CD8-positive, alpha-beta memory T cell (primary cell): ENCODE data around the gene OR52B2. TPM values are rescaled to one million over a fixed set of nuclear protein-coding genes. Genes with fewer than 3 reads are reported as not detected.
"Not testable (repeated sequence)": the region's sequence is repeated elsewhere in the genome, so short reads cannot be mapped to it uniquely, and the experiment has no call there.

Experiments used
- CTCF ChIA-PET: fragments of 350-600 bp; sonication (Branson Sonifier 250); formaldehyde crosslinking; loops from one replicate; lab custom pipeline; 2021; ENCODE audit warnings: antibody characterized with exemption; lab: Charles Lee
- POLR2A ChIA-PET: fragments of 350-600 bp; sonication (Branson Sonifier 250); formaldehyde crosslinking; loops from one replicate; lab custom pipeline; 2021; ENCODE audit warnings: antibody characterized with exemption; lab: Charles Lee
- DNase-seq, 5 donors: peaks; one replicate each; pipeline versions ENCODE4 v3.0.0 to v3.0.0-alpha.2; 2020 to 2022; ENCODE audit warnings: mixed read lengths in 1 of 5
- H3K27ac ChIP-seq: one replicate; pipeline ENCODE4 v1.7.0; 2013; ENCODE audit warnings: low read depth, mild to moderate bottlenecking, low read length, moderate library complexity
- H3K27me3 ChIP-seq: 2 replicates; pipeline ENCODE4 v1.7.0; 2013; ENCODE audit warnings: low read length, mild to moderate bottlenecking; ENCODE audit not compliant: insufficient read depth, poor library complexity, severe bottlenecking
- H3K36me3 ChIP-seq: 2 replicates; pipeline ENCODE4 v1.7.0; 2013; ENCODE audit warnings: mild to moderate bottlenecking, low read length, moderate library complexity; ENCODE audit not compliant: insufficient read depth
- H3K4me1 ChIP-seq: 2 replicates; pipeline ENCODE4 v1.7.0; 2013; ENCODE audit warnings: mild to moderate bottlenecking, low read length, moderate library complexity; ENCODE audit not compliant: insufficient read depth
- H3K4me3 ChIP-seq: 2 replicates; pipeline ENCODE4 v1.7.0; 2013; ENCODE audit warnings: mild to moderate bottlenecking, low read length
- H3K9me3 ChIP-seq: 2 replicates; pipeline ENCODE4 v1.7.0; 2013; ENCODE audit warnings: mild to moderate bottlenecking, low read length
- H3K27ac Mint-ChIP-seq, 8 donors: one replicate each; pipeline ENCODE4 v1.8.0; 2020 to 2021; ENCODE audit warnings: mixed read lengths in 8 of 8, mild to moderate bottlenecking in 6 of 8, inconsistent platforms in 3 of 8, moderate library complexity in 3 of 8
- H3K27me3 Mint-ChIP-seq, 2 donors: one replicate each; pipeline ENCODE4 v1.8.0; 2020 to 2021; ENCODE audit warnings: mixed read lengths in 2 of 2, mild to moderate bottlenecking in 1 of 2, moderate library complexity in 1 of 2
- H3K36me3 Mint-ChIP-seq, 3 donors: one replicate each; pipeline ENCODE4 v1.8.0; 2020 to 2021; ENCODE audit warnings: mixed read lengths in 3 of 3, inconsistent platforms in 1 of 3, mild to moderate bottlenecking in 1 of 3
- H3K4me1 Mint-ChIP-seq, 3 donors: one replicate each; pipeline ENCODE4 v1.8.0; 2020 to 2021; ENCODE audit warnings: mixed read lengths in 3 of 3, inconsistent platforms in 1 of 3, mild to moderate bottlenecking in 1 of 3
- H3K4me3 Mint-ChIP-seq, 7 donors: one replicate each; pipeline ENCODE4 v1.8.0; 2020 to 2021; ENCODE audit warnings: mixed read lengths in 7 of 7, mild to moderate bottlenecking in 6 of 7, moderate library complexity in 4 of 7, inconsistent platforms in 2 of 7
- H3K9me3 Mint-ChIP-seq, 5 donors: one replicate each; pipeline ENCODE4 v1.8.0; 2020 to 2022; ENCODE audit warnings: mixed read lengths in 5 of 5, mild to moderate bottlenecking in 3 of 5, moderate library complexity in 2 of 5, inconsistent platforms in 1 of 5
- polyA plus RNA-seq: library from polyadenylated mRNA; unstranded; fragments of 300-500 nt; fragmentation: Illumina TruSeq; gene quantifications from one replicate; pipeline ENCODE4 v1.2.3, GENCODE V29; 2021
- total RNA-seq, 2 experiments: library from RNA; stranded (reverse); gene quantifications; one replicate each; pipeline ENCODE4 v1.2.3, GENCODE V29; 2021

OR52B2 gene
- total and polyA plus RNA-seq, 3 experiments from 2014 or later = not detected

DNA sequence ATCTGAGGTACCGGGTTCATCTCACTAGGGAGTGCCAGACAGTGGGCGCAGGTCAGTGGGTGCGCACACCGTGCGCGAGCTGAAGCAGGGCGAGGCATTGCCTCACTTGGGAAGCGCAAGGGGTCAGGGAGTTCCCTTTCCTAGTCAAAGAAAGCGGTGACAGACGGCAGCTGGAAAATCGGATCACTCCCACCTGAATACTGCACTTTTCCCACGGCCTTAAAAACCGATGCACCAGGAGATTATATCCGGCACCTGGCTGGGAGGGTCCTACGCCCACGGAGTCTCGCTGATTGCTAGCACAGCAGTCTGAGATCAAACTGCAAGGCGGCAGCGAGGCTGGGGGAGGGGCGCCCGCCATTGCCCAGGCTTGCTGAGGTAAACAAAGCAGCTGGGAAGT is 26.4 kb downstream of the OR52B2 start:
- CTCF ChIA-PET, POLR2A ChIA-PET: not testable (repeated sequence)

DNA sequence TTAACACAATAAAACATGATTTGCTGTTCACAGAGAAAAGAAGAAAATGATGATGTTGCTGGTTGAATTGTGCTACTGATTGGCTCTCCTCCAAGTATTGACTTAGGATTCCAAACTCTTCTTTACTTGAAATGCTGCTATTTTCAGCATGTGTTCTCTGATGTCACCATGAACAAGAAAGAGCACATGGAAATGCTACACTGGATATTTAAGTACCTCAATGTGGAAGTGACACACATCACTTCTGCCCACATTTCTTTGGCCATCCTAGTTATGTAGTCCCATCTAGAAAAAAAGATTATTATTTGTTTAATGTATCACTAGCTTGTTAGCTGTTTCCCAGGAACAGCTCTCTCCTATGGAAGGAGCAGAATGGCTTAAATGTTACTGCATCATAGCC is 27.2 kb downstream of the OR52B2 start:
- peaks cover 0 to 3% (median 0%) of the 10 kb centered on the region in 5 donors for H3K9me3 Mint-ChIP-seq
- peaks cover 0 to 5% (median 1%) of the 10 kb centered on the region in 3 donors for H3K36me3 Mint-ChIP-seq
- no peaks in the 10 kb centered on the region for H3K27me3 ChIP-seq
- POLR2A ChIA-PET = no interaction called here
- H3K9me3 ChIP-seq = no peaks in the 10 kb centered on the region
- DNase-seq = no peak
- no peak overlapping the region for H3K27ac Mint-ChIP-seq
- CTCF ChIA-PET = no interaction called here
- no peak overlapping the region for H3K27ac ChIP-seq
- no peak overlapping the region for H3K4me3 Mint-ChIP-seq
- H3K4me1 ChIP-seq = no peaks in the 10 kb centered on the region
- H3K36me3 ChIP-seq = no peaks in the 10 kb centered on the region
- peaks cover 13 to 30% of the 10 kb centered on the region in 2 donors for H3K27me3 Mint-ChIP-seq
- H3K4me1 Mint-ChIP-seq = no peaks in the 10 kb centered on the region
- H3K4me3 ChIP-seq = no peak overlapping the region

More for the DNA sequence above, 26.4 kb downstream of the OR52B2 start:
- not testable (repeated sequence) for H3K27ac Mint-ChIP-seq, H3K9me3 Mint-ChIP-seq, H3K9me3 ChIP-seq, H3K36me3 ChIP-seq, H3K4me1 ChIP-seq, H3K27me3 ChIP-seq, H3K4me1 Mint-ChIP-seq, DNase-seq, H3K4me3 ChIP-seq, H3K36me3 Mint-ChIP-seq, H3K27ac ChIP-seq, H3K4me3 Mint-ChIP-seq
- peaks cover 13 to 22% of the 10 kb centered on the region in 2 donors for H3K27me3 Mint-ChIP-seq

DNA sequence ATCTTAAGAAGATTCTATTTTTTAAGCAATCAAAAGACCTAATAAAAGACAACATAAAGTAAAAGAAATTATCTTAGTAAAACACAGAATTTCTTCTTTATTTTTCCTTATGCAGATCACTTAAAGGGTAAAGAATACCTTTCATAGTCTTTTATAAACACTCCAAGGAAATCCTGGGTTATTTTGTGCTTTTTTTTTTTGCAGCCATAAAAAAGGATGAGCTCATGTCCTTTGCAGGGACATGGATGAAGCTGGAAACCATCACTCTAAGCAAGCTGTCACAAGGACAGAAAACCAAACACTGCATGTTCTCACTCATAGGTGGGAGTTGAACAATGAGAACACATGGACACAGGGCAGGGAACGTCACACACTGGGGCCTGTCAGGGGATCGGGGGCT is 34.2 kb downstream of the OR52B2 start:
- H3K4me3 ChIP-seq, DNase-seq, H3K4me1 ChIP-seq, POLR2A ChIA-PET, H3K9me3 ChIP-seq, H3K36me3 Mint-ChIP-seq, H3K4me3 Mint-ChIP-seq, CTCF ChIA-PET, H3K9me3 Mint-ChIP-seq, H3K4me1 Mint-ChIP-seq, H3K27ac Mint-ChIP-seq, H3K27ac ChIP-seq, H3K36me3 ChIP-seq, H3K27me3 ChIP-seq: not testable (repeated sequence)
- peaks cover 0 to 25% of the 10 kb centered on the region in 2 donors for H3K27me3 Mint-ChIP-seq

DNA sequence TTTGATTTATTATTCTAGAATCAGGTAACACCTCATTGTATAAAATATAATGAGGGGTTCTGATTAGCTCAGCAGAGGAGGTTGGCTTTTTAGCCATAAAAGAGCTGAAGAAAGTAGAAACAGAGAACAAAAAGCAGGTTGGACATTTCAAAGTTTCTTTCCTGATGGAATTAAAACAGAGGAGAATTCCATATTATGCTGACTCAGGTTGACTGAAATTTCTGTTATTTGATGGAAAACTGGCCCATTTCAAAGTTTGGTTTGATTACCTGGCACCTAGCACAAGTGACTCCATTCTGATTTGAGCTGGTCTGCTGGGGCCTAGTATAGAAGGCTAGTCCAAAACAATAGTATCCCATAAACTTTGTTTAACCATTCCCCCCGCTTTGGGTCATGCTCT is 37.7 kb downstream of the OR52B2 start:
- H3K9me3 Mint-ChIP-seq = peaks cover 0 to 2% (median 0%) of the 10 kb centered on the region in 5 donors
- no peak overlapping the region for H3K27ac Mint-ChIP-seq
- no peaks in the 10 kb centered on the region for H3K36me3 Mint-ChIP-seq
- H3K4me1 ChIP-seq = no peaks in the 10 kb centered on the region
- ChIA-PET POLR2A (no interaction called here), CTCF (no interaction called here)
- H3K27me3 ChIP-seq = no peaks in the 10 kb centered on the region
- H3K9me3 ChIP-seq = no peaks in the 10 kb centered on the region
- no peak overlapping the region for H3K4me3 Mint-ChIP-seq
- no peaks in the 10 kb centered on the region for H3K36me3 ChIP-seq
- H3K27ac ChIP-seq = no peak overlapping the region
- H3K4me3 ChIP-seq = no peak overlapping the region
- peaks cover 0 to 22% of the 10 kb centered on the region in 2 donors for H3K27me3 Mint-ChIP-seq
- DNase-seq = no peak
- no peaks in the 10 kb centered on the region for H3K4me1 Mint-ChIP-seq

DNA sequence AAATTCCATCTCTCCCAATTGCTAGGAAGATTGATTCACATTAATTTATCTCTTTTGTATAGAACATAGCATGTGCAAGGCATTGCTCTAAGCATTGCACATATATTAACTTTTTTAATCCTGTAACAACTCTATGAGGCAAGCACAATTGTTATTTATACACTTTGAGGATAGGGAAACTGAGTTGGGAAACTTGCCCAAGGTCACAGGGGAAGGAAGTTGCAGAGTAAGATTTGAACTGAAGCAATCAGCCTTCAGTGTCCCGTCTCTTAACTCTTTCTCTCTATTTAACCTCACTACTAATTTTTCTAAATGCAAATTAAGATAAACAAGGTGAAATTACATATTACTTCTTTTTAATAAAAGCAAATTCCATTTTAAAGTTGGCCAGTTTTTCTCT is 40.5 kb downstream of the OR52B2 start:
- no peak for DNase-seq
- H3K36me3 ChIP-seq = no peaks in the 10 kb centered on the region
- no peak overlapping the region for H3K4me3 ChIP-seq
- no peaks in the 10 kb centered on the region for H3K4me1 Mint-ChIP-seq
- no peak overlapping the region for H3K27ac ChIP-seq
- H3K27me3 Mint-ChIP-seq = peaks cover 0 to 15% of the 10 kb centered on the region in 2 donors
- H3K9me3 Mint-ChIP-seq = no peaks in the 10 kb centered on the region
- H3K4me3 Mint-ChIP-seq = no peak overlapping the region
- no peaks in the 10 kb centered on the region for H3K27me3 ChIP-seq
- no peaks in the 10 kb centered on the region for H3K4me1 ChIP-seq
- H3K27ac Mint-ChIP-seq = no peak overlapping the region
- POLR2A ChIA-PET = no interaction called here
- CTCF ChIA-PET = no interaction called here
- no peaks in the 10 kb centered on the region for H3K9me3 ChIP-seq
- no peaks in the 10 kb centered on the region for H3K36me3 Mint-ChIP-seq

DNA sequence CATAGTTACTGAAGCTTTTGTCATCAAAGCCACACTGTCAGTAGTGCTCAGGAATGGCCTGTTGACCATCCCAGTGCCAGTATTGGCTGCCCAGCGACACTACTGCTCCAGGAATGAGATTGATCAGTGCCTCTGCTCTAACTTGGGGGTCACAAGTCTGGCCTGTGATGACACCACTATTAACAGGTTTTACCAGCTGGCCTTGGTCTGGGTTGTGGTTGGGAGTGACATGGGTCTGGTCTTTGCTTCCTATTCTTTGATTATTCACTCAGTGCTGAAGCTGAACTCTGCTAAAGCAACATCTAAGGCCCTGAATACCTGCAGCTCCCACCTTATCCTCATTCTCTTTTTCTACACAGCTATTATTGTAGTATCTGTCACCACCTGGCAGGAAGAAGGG is 41.1 kb downstream of the OR52B2 start:
- Histone ChIP-seq H3K36me3 (no peaks in the 10 kb centered on the region), H3K27me3 (no peaks in the 10 kb centered on the region), H3K9me3 (no peaks in the 10 kb centered on the region), H3K4me3 (no peak overlapping the region), H3K27ac (no peak overlapping the region), H3K4me1 (no peaks in the 10 kb centered on the region)
- CTCF ChIA-PET = no interaction called here
- H3K36me3 Mint-ChIP-seq = no peaks in the 10 kb centered on the region
- POLR2A ChIA-PET = no interaction called here
- no peak for DNase-seq
- no peak overlapping the region for H3K4me3 Mint-ChIP-seq
- no peaks in the 10 kb centered on the region for H3K9me3 Mint-ChIP-seq
- H3K27me3 Mint-ChIP-seq = peaks cover 0 to 13% of the 10 kb centered on the region in 2 donors
- no peak overlapping the region for H3K27ac Mint-ChIP-seq
- H3K4me1 Mint-ChIP-seq = no peaks in the 10 kb centered on the region

DNA sequence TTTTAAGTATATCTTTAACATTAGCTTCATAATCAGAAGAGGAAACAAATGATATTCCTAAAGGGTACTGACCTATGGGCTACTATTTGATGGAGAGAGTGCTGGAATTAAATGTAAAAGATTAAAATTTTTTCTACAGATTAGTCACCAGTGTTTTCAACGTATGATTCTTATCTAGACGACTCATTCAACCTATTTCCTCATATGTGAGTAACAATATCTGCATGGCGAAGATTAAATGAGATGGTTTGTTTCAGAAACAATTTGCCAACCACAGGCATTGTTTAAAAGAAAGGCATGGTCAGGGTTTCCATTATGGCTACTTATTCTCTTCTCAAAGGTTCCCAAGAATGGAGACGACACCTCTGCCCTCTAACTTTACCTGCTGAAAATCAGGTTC is 42.2 kb downstream of the OR52B2 start:
- no peak for DNase-seq
- Histone ChIP-seq H3K9me3 (no peaks in the 10 kb centered on the region), H3K27ac (no peak overlapping the region), H3K36me3 (no peaks in the 10 kb centered on the region), H3K4me3 (no peak overlapping the region), H3K4me1 (no peaks in the 10 kb centered on the region), H3K27me3 (no peaks in the 10 kb centered on the region)
- Mint-ChIP-seq H3K4me1 (no peaks in the 10 kb centered on the region), H3K4me3 (no peak overlapping the region), H3K27me3 (peaks cover 4 to 13% of the 10 kb centered on the region in 2 donors), H3K27ac (no peak overlapping the region), H3K9me3 (no peaks in the 10 kb centered on the region), H3K36me3 (no peaks in the 10 kb centered on the region)
- ChIA-PET CTCF (interaction anchor here (0.9 kb wide), 1 partner anchor 11 kb away, joined by 3 read pairs; no protein-coding TSS in a partner anchor), POLR2A (no interaction called here)

DNA sequence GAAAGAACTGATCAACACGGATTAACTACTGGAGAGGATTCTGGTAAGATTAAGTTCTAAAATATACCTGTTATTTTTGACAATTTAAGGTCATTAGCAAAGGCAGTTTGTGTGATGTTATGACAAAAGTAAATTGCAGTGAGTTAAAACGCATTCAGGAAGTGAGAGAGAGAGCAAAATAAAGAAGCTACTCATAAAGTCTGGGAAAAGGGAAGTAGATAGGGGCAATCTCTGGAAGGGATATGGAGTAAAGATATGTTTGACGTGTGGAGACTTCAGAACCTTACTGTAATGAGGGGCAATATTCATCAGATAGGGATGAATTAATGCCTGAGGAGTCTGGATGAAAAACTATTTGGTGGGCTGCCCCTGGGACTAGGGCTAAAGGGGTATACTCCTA is 45.9 kb downstream of the OR52B2 start:
- peaks cover 0 to 3% (median 0%) of the 10 kb centered on the region in 3 donors for H3K36me3 Mint-ChIP-seq
- no peaks in the 10 kb centered on the region for H3K4me1 Mint-ChIP-seq
- Histone ChIP-seq H3K4me3 (no peak overlapping the region), H3K27ac (no peak overlapping the region), H3K4me1 (no peaks in the 10 kb centered on the region), H3K27me3 (no peaks in the 10 kb centered on the region), H3K36me3 (no peaks in the 10 kb centered on the region), H3K9me3 (no peaks in the 10 kb centered on the region)
- ChIA-PET CTCF (no interaction called here), POLR2A (no interaction called here)
- H3K27ac Mint-ChIP-seq = no peak overlapping the region
- peaks cover 0 to 2% (median under 1%) of the 10 kb centered on the region in 5 donors for H3K9me3 Mint-ChIP-seq
- peaks cover 4 to 6% of the 10 kb centered on the region in 2 donors for H3K27me3 Mint-ChIP-seq
- no peak for DNase-seq
- no peak overlapping the region for H3K4me3 Mint-ChIP-seq
